GM21717 (cell line): ENCODE measurements around the gene PPP1R9A.

ENCODE experiments used
- ATAC-seq: cut with Tn5 transposase; IDR thresholded peaks from one replicate; pipeline ENCODE4 v1.9.1; 2021; ENCODE audit warnings: mild to moderate bottlenecking, moderate library complexity; ENCODE audit not compliant: unreplicated experiment

PPP1R9A gene

GRCh38 chr7:95304990-95305389 lies 397.6 kb downstream of the PPP1R9A start:
- ATAC-seq: no peak

DNA sequence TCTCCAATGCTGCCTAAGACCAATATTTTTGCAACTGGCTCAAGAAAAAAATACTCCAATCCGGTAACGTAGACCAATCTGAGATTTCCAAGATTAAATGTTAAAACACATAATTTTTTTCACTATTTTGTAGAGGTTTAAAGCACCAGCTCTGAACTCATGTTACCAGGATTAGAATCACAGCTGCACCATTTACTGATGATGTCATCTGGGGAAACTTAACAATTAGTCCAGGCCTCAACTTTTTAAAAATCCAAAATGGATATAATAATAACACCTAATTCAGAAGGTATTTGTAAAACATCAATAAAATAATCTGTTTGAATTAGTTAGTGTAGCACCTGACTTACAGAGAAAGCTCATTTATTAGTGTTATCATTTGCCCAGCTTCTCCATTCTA lies 402.6 kb downstream of the PPP1R9A start:
- no peak for ATAC-seq

DNA sequence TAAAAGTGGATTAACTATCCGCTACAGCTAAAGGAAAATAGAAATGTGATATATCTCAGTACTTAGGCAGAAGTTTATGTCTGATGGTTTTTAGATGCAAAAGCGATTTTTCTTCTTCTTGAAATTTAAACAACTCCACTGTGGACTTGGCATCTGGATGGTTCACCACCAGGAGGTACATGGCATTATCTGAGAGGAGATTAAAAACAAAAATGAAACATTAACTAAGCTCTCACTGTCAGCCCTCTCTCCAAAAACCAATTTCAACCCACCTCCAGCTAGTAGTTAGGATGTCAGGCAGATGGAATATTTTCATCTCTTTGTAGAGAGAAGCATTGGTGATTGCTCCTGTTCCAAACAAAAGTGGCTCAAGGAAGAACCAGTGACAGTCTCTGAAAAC lies 404.0 kb downstream of the PPP1R9A start:
- ATAC-seq: no peak

DNA sequence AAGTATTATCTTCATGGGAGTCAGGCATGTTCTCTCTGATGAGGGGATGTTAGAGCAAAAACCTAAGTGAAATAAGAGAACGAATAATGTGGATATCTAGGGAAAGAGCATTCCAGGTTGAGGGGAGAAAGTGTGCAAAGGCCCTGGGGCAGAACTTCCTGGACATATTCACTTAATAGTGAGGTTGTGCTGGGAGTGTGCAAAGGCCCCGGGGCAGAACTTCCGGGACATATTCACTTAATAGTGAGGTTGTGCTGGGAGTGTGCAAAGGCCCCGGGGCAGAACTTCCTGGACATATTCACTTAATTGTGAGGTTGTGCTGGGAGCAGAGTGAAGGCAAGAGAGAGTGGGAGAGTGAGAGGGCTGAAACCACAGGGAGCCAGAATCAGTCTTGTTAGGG lies 405.2 kb downstream of the PPP1R9A start:
- no peak for ATAC-seq

DNA sequence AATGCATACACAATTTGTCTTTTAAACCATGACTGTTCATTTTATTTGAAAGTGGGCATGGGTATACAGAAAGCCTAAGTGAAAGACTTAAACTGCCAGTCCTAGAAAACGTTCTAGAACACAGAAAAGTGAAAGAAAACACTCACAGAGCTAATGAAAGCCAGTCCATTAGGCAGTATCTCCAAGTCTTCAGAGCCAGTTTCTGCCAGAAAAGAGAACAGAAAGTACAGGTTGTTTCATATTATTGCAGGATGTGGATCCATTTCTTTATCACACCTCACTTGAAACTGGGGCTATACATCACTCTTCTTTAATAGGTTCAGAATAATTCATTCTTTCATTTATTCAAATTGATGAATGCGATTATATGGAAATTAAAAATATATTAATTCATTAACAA lies 409.2 kb downstream of the PPP1R9A start:
- peak; percentile 87 for ATAC-seq

DNA sequence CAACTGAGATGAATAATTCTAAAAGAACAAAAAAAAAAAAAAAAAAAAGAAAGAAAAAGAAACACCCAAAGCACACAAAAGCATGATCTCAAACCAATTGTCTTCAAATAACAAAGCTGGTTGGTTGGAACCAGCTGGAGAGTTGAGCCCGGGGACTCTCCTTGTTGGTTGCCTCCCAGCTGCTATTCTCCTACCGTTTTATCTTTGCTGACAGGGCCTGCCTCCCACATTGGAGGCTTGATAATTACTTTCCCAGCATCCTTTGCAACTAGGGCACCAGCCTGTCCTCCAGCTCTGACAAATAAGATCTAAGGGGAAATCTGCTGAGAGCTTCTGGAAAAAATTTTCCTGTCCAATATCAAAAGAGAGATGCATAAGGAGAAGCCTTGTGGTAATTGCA lies 410.2 kb downstream of the PPP1R9A start:
- no peak for ATAC-seq

DNA sequence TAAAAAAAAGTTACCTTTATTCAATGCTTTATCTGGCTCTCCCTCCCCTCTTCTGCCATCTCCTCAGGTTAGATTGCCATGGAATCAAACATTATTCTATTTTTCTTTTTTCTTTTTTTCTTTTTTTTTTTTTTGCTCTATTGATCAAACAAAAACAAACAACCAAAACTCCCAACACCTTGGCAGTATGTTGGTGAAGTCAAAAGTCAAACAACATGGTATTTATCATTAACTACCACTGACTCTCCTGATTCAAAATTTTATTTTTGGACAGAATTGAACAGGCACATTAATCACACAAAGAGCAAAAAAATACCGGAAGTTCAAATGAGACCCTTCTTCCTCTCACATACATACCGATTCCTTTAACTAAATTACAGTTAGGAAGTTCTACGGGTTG lies 410.6 kb downstream of the PPP1R9A start:
- no peak for ATAC-seq

- ATAC-seq: no peak
Measured at GRCh38 chr7:95318501-95319100, 411.2 kb downstream of the PPP1R9A start.

DNA sequence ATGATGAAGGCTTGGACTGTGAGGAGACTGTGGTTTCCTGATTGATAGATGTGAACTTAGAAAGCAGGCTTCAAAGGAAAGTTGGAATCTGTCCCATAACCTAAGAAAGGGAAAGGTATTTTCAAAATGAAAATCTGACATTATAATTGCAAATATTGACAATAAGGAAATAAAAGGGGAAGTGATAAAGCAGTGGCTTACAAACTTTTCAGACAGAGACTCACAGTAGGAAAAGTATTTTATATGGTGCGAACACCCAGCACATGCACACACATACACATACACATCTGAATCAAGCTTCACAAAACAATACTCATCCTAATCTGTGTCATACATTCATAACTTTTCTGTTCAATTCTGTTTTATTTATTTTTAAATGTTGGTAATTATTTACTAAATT lies 412.2 kb downstream of the PPP1R9A start:
- no peak for ATAC-seq

- no peak for ATAC-seq
Measured at GRCh38 chr7:95320651-95321050, 413.3 kb downstream of the PPP1R9A start.

DNA sequence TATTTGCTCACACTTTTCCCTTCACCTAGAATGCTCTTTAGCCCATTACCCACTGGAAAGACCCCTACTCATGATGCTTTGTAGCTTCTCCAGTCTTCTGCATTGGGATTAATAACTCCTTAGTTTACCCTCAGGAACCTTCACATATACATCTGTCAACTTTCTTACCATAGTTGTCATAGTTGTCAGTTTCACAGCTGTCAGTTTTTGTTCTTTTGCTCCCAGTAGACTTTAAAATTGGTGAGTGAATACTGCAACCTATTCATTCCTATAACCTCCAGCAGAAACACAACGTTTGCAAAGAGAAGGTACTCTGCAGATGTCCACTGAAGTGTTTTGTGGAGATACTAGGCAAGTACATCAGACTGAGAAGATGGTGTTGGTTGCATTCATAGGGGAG lies 414.3 kb downstream of the PPP1R9A start:
- ATAC-seq: no peak

DNA sequence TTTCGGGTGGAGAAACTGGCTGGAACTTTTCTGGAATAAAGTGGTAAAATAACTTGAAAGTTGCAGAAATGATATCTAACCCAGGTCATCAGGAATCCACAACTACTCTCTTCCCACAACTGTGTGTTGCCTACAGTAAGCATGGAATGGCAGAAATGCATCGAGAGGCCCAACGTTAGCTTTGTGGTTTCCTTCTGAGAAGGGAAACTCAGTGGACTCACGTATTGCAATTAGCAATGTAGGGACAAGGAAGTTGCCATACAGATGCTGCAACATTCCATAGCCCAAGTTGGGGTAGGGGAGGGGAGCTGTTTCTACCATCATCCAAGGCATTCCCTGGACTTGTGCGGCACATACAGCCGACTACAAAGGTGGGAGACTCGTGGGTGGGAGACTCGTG lies 415.0 kb downstream of the PPP1R9A start:
- no peak for ATAC-seq

DNA sequence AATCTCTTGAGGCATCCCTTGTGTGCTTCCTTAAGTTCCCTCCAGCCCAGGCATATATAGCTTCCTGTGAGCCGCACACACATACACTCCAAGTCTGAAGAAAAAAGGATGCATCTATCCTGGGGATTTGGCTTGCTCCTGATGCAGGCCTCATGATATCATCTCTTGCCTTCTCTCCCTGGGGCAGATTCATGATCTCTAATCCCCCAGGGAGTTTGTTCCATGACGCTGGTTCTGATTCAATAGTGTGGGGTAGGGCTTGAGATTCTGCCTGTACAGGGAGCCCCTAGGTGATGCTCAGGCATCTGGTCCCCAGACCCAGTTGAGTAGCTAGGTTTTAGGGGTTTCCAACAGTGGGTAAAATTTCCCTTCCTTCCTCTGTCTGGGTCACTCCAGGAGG lies 415.5 kb downstream of the PPP1R9A start:
- no peak for ATAC-seq

DNA sequence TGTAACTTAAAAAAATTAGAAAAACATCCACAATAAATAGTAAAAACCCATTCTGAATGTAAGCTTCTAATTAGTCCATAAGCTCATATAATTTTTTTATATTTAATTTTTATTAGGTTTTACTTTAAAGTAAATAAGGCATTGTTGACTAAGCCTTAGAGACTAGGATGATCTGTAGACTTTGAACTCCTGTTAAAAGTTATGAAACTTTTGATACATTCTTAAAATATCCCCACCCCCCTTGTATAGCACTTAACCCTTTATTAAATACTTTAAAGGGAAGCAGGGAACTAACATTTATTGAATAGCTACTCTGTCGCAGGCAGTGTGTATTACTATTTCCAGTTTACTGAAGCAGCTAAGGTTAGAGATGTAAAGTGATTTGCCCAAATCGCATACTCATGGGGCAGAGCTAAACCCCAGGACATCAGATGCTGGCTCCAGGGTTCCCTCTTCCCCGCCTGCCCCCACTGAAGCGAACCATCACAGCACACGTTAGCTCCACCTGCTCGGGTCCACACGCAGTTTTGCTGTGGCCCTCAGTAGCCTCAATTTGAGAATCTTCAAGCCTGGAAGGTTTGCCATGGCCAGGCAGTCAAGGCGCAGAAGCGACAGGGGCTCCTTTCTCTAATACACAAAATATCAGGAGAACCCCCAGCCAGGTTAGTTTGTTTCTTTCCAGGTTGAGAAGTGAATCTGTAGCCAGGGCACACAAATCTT lies 416.2 kb downstream of the PPP1R9A start:
- no peak for ATAC-seq

- ATAC-seq: no peak
Measured at GRCh38 chr7:95324431-95324830, 417.0 kb downstream of the PPP1R9A start, which contains the start of gene PON1. Gene PON1 (minus strand): TSS chr7:95324532. CDS start chr7:95324475, 57 bp downstream.

DNA sequence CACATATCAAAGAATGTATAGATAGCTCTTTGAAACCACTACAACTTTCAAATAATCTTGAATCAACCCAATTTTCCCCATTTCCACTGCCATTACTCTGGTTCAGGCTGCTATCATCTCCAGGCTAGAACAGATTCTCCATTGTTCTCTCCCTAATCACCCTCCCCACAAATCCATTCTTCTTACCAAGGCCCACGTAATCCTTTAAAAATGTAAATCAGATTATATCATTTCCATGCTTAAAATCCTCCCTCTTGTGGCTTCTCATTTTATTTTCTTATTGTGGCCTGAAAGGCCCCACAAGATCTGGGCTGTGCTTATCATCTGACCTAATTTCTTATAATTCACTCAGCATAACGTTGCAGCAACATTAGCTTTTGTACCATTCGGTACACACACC lies 420.0 kb downstream of the PPP1R9A start:
- ATAC-seq: no peak

GRCh38 chr7:95330204-95330960 lies 423.0 kb downstream of the PPP1R9A start:
- peak; percentile 96 for ATAC-seq

DNA sequence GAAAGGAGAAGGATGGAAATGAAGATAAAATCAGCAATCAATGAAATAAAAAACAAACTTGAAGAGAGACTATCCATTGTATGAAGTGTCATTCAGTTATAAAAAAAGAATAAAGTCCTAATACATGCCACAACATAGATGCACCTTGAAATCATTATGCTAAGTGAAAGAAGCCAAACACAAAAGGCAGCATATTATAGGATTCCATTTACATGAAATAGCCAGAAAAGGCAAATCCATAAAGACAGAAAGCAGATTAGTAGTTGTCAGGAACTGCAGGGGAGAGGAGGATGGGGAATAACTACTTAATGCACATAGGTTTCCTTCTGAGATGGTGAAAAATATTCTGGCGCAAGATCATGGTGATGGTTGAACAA lies 423.6 kb downstream of the PPP1R9A start:
- peak; percentile 28 for ATAC-seq

GRCh38 chr7:95334447-95334846 lies 427.1 kb downstream of the PPP1R9A start:
- no peak for ATAC-seq

GRCh38 chr7:95335093-95335492 lies 427.7 kb downstream of the PPP1R9A start:
- no peak for ATAC-seq

DNA sequence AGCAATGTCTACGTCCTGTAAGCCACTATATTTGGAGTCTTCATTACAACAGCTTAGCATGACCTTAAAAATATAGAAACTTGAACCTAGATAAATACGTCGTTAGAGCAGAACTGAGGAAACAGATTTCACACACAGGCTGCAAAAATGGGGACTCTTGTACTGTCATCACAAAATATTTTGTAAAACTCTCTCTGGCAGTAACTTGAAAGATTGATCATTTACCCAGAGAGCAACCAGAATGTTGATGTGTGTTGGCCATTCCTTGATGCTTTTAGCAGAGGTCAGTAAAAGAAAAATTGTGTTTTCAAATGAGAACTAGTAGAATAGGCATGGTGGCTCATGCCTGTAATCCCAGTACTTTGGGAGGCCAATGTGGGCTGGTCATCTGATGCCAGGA lies 431.4 kb downstream of the PPP1R9A start:
- ATAC-seq: no peak

DNA sequence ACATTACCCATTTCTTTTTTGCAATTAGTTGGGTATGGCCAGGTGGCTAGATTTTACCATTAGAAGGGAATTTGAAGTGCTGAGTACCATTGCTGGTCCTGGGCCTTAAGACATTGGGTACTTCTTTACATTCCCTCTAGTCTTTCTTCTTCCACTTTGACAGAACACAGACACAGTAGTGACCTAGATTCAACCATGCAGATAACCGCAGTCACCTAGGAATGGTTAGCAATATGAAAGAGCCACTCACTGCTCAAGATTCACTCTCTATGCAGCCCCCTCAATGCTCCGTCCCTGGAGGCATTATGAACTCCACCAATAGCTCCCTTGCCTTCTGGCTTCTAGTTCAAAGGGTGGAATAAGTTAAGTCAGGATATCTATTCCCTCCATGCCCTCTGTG lies 433.1 kb downstream of the PPP1R9A start:
- no peak for ATAC-seq
